K562 (cell line): ENCODE results near the gene CDIPT. TPM values are rescaled to one million over a fixed set of nuclear protein-coding genes. Genes with fewer than 3 reads are reported as not detected.

Experiments used
- ATAC-seq: fragments of 200-7000 bp; cut with Tn5 transposase; 3 replicates; pipeline ENCODE4 v1.9.1; 2020; ENCODE audit warnings: moderate library complexity
- BruUV-seq: library from RNA; stranded (reverse); fragments of 400-500 nt; replicated peaks from 2 replicates; lab custom pipeline; 2021; lab: Mats Ljungman, UMichigan
- CTCF ChIA-PET: fragments of 300-600 bp; formaldehyde crosslinking; extraction: SDS; loops from one replicate; lab custom pipeline; 2021; ENCODE audit warnings: low intra/inter-chr PET ratio; lab: Yijun Ruan, JAX
- POLR2A ChIA-PET: fragments of 300-600, 350-650 bp; sonication (Branson Sonifier 250); formaldehyde crosslinking; extraction: SDS; loops from one replicate; lab custom pipeline; 2021; ENCODE audit warnings: antibody characterized with exemption, inconsistent platforms; lab: Yijun Ruan, JAX
- DNase-seq, 4 experiments: peaks; one replicate each; pipeline versions ENCODE4 v3.0.0 to v3.0.0-alpha.2; 2011 to 2018; ENCODE audit warnings: low spot score in 3 of 4, mixed read lengths in 3 of 4; ENCODE audit errors: extremely low read depth in 1 of 4
- FAIRE-seq: peaks from 2 replicates; lab custom pipeline; 2011; peaks lifted over from hg19 to GRCh38; lab: Jason Lieb, UNC
- H2AFZ ChIP-seq: 2 replicates; pipeline ENCODE4 v1.6.0; 2011; ENCODE audit warnings: low read depth, low read length, control low read depth, inconsistent platforms
- H3K27ac ChIP-seq: fragments of 200-600 bp; 3 replicates; pipeline ENCODE4 v1.8.0; 2011; ENCODE audit warnings: low read depth, mild to moderate bottlenecking, control low read depth, inconsistent platforms, low read length, moderate library complexity, mixed read lengths; ENCODE audit errors: extremely low read depth
- H3K27me3 ChIP-seq, 2 experiments: fragments of 300-600 bp in 1 of 2; 2 replicates in 1 of 2; 3 replicates in 1 of 2; pipeline versions ENCODE4 v1.6.0 to v1.8.0; 2011; ENCODE audit warnings: inconsistent platforms in 2 of 2, low read length in 2 of 2, mild to moderate bottlenecking in 1 of 2, mixed read lengths in 1 of 2, moderate library complexity in 1 of 2; ENCODE audit not compliant: control insufficient read depth in 2 of 2, insufficient read depth in 2 of 2
- H3K36me3 ChIP-seq: fragments of 300-600 bp; 3 replicates; pipeline ENCODE4 v1.8.0; 2011; ENCODE audit warnings: mild to moderate bottlenecking, low read length, inconsistent platforms; ENCODE audit not compliant: control insufficient read depth, insufficient read depth
- H3K4me1 ChIP-seq, 2 experiments: fragments of 200-600 bp in 1 of 2; replicated peaks in 1 of 2; 2 replicates in 1 of 2; 3 replicates in 1 of 2; pipeline versions ENCODE4 v1.5.1 to v1.8.0; 2011; ENCODE audit warnings: inconsistent platforms in 2 of 2, low read length in 2 of 2, mild to moderate bottlenecking in 1 of 2, mixed read lengths in 1 of 2, moderate library complexity in 1 of 2; ENCODE audit not compliant: control insufficient read depth in 2 of 2, insufficient read depth in 2 of 2
- H3K4me2 ChIP-seq: 2 replicates; pipeline ENCODE4 v1.6.1; 2011; ENCODE audit warnings: low read length, control low read depth, inconsistent platforms, mixed read lengths; ENCODE audit not compliant: insufficient read depth
- H3K4me3 ChIP-seq: fragments of 200-600 bp; sonication (generic), shearing (Covaris generic); 2 replicates; pipeline ENCODE4 v1.5.1; 2016; ENCODE audit warnings: control low read depth, inconsistent platforms
- H3K79me2 ChIP-seq: fragments of 200-600 bp; 3 replicates; pipeline ENCODE4 v1.8.0; 2011; ENCODE audit warnings: low read length, inconsistent platforms; ENCODE audit not compliant: control insufficient read depth, insufficient read depth
- H3K9ac ChIP-seq, 2 experiments: 2 replicates each; pipeline versions ENCODE4 v1.6.0 to v1.6.1; 2011; ENCODE audit warnings: low read depth in 2 of 2, low read length in 2 of 2, control low read depth in 1 of 2, inconsistent platforms in 1 of 2, mild to moderate bottlenecking in 1 of 2, mixed read lengths in 1 of 2; ENCODE audit not compliant: insufficient read depth in 1 of 2
- H3K9me1 ChIP-seq: one replicate; pipeline ENCODE4 v1.6.0; 2011; ENCODE audit warnings: inconsistent platforms, mild to moderate bottlenecking, low read length, moderate library complexity; ENCODE audit not compliant: control insufficient read depth, insufficient read depth
- H3K9me3 ChIP-seq: replicated peaks from 2 replicates; pipeline ENCODE4 v1.5.1; 2011; ENCODE audit warnings: low read depth, low read length, inconsistent platforms; ENCODE audit not compliant: control insufficient read depth, insufficient read depth
- H4K20me1 ChIP-seq: replicated peaks from 2 replicates; pipeline ENCODE4 v1.6.1; 2011; ENCODE audit warnings: low read length, inconsistent platforms, mixed read lengths; ENCODE audit not compliant: control insufficient read depth, insufficient read depth
- HNRNPK ChIP-seq: fragments of 200-400 bp; formaldehyde crosslinking; IDR thresholded peaks from one replicate; pipeline ENCODE4 v1.6.1; 2018; ENCODE audit warnings: mild to moderate bottlenecking, low read depth, low read length; ENCODE audit not compliant: poor library complexity, severe bottlenecking
- MITF ChIP-seq: IDR thresholded peaks from 2 replicates; pipeline ENCODE4 v1.6.1; 2014; ENCODE audit warnings: antibody characterized with exemption
- NR2F6 ChIP-seq: fragments of 450-650 bp; formaldehyde crosslinking; IDR thresholded peaks from 2 replicates; pipeline ENCODE4 v1.4.0; 2020; ENCODE audit warnings: mild to moderate bottlenecking
- PHB ChIP-seq: fragments of 250-450 bp; sonication (Bioruptor Pico); IDR thresholded peaks from 2 replicates; pipeline ENCODE4 v1.5.0; 2021
- STAT5A ChIP-seq: IDR thresholded peaks from 2 replicates; pipeline ENCODE4 v1.6.1; 2012; ENCODE audit warnings: low read length, inconsistent platforms, borderline replicate concordance
- USF1 ChIP-seq: sonication (generic); formaldehyde crosslinking; IDR thresholded peaks from 2 replicates; pipeline ENCODE4 v1.9.0; 2022; ENCODE audit warnings: mild to moderate bottlenecking, missing genetic modification reagents
- ZBTB7A ChIP-seq: IDR thresholded peaks from 2 replicates; pipeline ENCODE4 v1.6.1; 2011; ENCODE audit warnings: low read depth, mild to moderate bottlenecking, low read length, moderate library complexity, borderline replicate concordance; ENCODE audit not compliant: control insufficient read depth
- WGBS: fragments of 100-300 bp; shearing (Covaris generic); methylation state at CpG from one replicate; pipeline ENCODE4 v1.1.6; 2016; ENCODE audit warnings: low coverage, mixed read lengths; ENCODE audit not compliant: insufficient coverage; ENCODE audit errors: missing lambda C conversion rate; 5-methylcytosine and 5-hydroxymethylcytosine counted together
- in situ Hi-C: fragments of 300-500 bp; cut with MboI; formaldehyde crosslinking; loops from 4 replicates; pipeline ENCODE4 v1.15.0; 2018; ENCODE audit warnings: inconsistent platforms, mixed read lengths
- intact Hi-C: fragments of 100-400 bp; cut with micrococcal nuclease; formaldehyde crosslinking; loops from 2 replicates; pipeline ENCODE4 v1.14.2; 2022
- polyA plus RNA-seq, 8 experiments: library from polyadenylated mRNA; depleted of rRNA in 4 of 8; stranded (reverse) in 5 of 8; unstranded in 3 of 8; fragments of >200 nt; fragmentation: Nextera tagmentation in 2 of 8; fragmentation: Illumina TruSeq in 1 of 8; extraction: Ambion mirVana in 2 of 8; extraction: Trizol in 1 of 8; gene quantifications; 2 replicates each; pipeline versions ENCODE4 v1.2.1 to v1.2.3, GENCODE V29; 2011 to 2014; ENCODE audit warnings: inconsistent platforms in 1 of 8, missing spikeins in 1 of 8
- total RNA-seq, 7 experiments: library from RNA; depleted of rRNA in 6 of 7; stranded (reverse); fragments of >200 nt in 6 of 7; fragmentation: Illumina TruSeq in 2 of 7; extraction: Trizol in 2 of 7; gene quantifications; 2 replicates each; pipeline versions ENCODE4 v1.2.1 to v1.2.3, GENCODE V29; 2011 to 2021; ENCODE audit warnings: low replicate concordance in 1 of 7

Gene CDIPT
- total and polyA plus RNA-seq, 9 of the 15 experiments (the other 6 are each of a cell fraction or from before 2014, with no cell fraction given) = 1.3 to 37.0 (median 23.0) TPM

- TF ChIP-seq MITF (no peak), HNRNPK (no peak), NR2F6 (no peak), USF1 (CRISPR knock-in tag) (no peak)
- TF ChIP-seq, all 486 proteins: peak for 36
These were observed 36.6 kb upstream of the CDIPT start, which contains the start of gene SEZ6L2 (continued) for GRCh38 chr16:29899516-29900101.

GRCh38 chr16:29898804-29899515 lies 35.9 kb upstream of the CDIPT start:
- H3K9me3 ChIP-seq = no peaks in the 10 kb centered on the region
- POLR2A ChIA-PET = interaction anchor here (1.5 to 1.6 kb wide), 2 partner anchors 13 to 18 kb away, joined by 4 to 5 read pairs; no protein-coding TSS in a partner anchor
- TF ChIP-seq STAT5A (no peak), PHB (no peak), ZBTB7A (0 out of 2 replicates have a peak, but pooled peaks have one; percentile 24)
- TF ChIP-seq, all 486 proteins: peak for 1
- Histone ChIP-seq H3K9ac (no peak overlapping the region), H3K4me3 (peak overlapping the region; percentile 59; the same call in 1 of the 2 replicates), H3K9me1 (peaks cover 3% of the 10 kb centered on the region), H3K27me3 (peaks cover 16 to 25% of the 10 kb centered on the region in 2 experiments), H3K27ac (no peak overlapping the region), H2AFZ (no peak overlapping the region), H3K79me2 (no peaks in the 10 kb centered on the region), H4K20me1 (peaks cover 13% of the 10 kb centered on the region; the same call in 1 of the 2 replicates), H3K4me1 (peaks cover 0 to 32% of the 10 kb centered on the region in 2 experiments; a peak in 3 of 5 replicates), H3K36me3 (no peaks in the 10 kb centered on the region), H3K4me2 (peak overlapping the region; percentile 74; the same call in 1 of the 2 replicates)
- WGBS = 3% methylated on average over 14 of the region's 25 CpGs
- FAIRE-seq (no peak), DNase-seq (peak in 1 of 4 experiments; percentile 53), ATAC-seq (no peak)
- CTCF ChIA-PET = no interaction called here
- intact Hi-C loops = no loop called here
- BruUV-seq = no TSS peak
- in situ Hi-C loops = no loop called here
